GM11168 (cell line): ENCODE measurements around the gene ATP5F1D.

ENCODE experiments used
- in situ Hi-C: fragments of 300-500 bp; cut with MboI; formaldehyde crosslinking; loops from one replicate; pipeline ENCODE4 v1.12.0; 2022; ENCODE audit warnings: low sequenced_read_pairs; ENCODE audit not compliant: unreplicated experiment

Gene ATP5F1D

GRCh38 chr19:1256646-1257474 lies 15.3 kb downstream of the ATP5F1D start:
- in situ Hi-C loops, result no loop called here

- in situ Hi-C loops, result no loop called here
Observed at GRCh38 chr19:1257475-1258162, 16.1 kb downstream of the ATP5F1D start.

- in situ Hi-C loops, result no loop called here
Observed at GRCh38 chr19:1258163-1258492, 16.6 kb downstream of the ATP5F1D start.

DNA sequence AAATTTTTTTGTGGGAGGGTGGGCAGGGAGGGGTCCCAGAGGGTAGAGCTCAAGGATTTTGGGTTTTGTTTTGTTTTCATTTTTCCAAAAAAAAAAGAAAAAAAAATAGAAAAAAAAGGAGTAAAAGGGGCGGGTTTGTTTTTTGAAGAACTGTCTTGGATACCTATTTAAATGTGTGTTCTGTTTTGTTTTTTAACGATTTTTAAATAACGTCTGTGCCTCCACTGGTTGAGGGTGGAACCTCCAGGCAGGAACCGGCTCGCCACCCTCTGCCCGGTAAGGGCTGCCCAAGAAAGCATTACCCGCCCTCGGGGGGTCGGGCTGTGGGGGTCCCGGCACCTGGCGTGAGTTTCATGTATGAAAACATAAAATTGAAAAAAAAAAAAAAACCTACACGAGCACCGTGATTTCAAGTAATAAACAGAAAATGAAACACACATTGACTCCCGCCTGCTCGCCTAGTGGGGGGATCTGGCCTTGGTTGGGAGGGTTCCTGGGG lies 17.2 kb downstream of the ATP5F1D start:
- in situ Hi-C loops, result no loop called here

- in situ Hi-C loops, result no loop called here
Observed at GRCh38 chr19:1259206-1259875, 17.8 kb downstream of the ATP5F1D start.

DNA sequence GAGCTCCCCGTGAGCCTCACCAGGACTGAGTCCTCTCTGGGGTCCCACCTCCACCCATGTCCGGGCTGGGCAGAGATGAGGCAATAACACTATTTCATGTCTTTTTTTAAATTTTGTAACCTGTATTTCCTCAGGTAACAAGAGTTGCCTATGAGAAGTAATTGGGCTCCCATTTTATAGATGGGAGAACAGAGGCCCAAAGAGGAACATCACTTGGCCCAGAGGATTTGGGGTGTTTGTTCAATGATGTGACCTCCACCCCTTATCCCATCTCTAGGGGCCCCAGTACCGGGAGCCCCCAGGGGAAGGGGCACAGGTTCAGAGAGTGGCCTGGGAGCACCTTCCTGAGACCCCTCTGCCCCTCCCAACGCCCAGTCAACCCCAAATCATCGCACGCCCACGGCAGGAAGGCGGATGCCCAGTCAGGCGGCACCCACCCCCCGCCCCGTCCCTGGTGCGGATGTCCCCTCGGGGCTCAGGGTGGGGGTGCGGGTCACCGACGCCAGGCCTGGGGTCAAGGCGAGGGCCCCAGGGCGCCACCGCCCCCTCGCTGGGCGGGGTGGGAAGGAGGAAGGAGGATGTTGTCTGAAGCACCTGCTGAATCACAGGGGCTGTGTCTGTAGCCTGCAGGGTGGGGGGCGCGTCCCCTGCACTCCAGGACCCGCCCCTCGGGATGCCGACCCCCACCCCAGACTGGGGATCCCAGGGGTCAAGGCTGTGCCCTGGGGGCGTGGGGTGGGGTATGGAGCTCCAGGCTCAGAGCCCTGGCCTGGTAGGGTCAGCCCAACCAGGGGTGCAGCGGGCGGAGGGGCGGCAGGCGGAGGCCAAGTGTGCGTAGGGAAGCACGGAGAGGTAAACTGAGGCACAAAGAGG lies 18.6 kb downstream of the ATP5F1D start:
- in situ Hi-C loops, result no loop called here

- in situ Hi-C loops, result no loop called here
Observed at GRCh38 chr19:1260749-1261537, 19.4 kb downstream of the ATP5F1D start.

DNA sequence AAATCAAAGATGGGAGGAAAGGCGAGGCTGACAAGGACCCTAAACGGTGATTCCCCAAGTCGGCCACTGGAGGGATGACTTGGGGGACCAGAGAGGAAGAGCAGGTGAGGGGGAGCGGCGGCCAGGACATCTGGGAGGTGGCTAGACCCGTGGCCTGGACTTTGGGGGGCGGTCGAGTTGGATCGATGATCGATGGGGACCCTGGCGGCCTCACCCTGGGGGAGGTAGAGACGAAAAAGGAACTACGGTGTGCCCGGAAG lies 19.9 kb downstream of the ATP5F1D start:
- in situ Hi-C loops, result no loop called here

DNA sequence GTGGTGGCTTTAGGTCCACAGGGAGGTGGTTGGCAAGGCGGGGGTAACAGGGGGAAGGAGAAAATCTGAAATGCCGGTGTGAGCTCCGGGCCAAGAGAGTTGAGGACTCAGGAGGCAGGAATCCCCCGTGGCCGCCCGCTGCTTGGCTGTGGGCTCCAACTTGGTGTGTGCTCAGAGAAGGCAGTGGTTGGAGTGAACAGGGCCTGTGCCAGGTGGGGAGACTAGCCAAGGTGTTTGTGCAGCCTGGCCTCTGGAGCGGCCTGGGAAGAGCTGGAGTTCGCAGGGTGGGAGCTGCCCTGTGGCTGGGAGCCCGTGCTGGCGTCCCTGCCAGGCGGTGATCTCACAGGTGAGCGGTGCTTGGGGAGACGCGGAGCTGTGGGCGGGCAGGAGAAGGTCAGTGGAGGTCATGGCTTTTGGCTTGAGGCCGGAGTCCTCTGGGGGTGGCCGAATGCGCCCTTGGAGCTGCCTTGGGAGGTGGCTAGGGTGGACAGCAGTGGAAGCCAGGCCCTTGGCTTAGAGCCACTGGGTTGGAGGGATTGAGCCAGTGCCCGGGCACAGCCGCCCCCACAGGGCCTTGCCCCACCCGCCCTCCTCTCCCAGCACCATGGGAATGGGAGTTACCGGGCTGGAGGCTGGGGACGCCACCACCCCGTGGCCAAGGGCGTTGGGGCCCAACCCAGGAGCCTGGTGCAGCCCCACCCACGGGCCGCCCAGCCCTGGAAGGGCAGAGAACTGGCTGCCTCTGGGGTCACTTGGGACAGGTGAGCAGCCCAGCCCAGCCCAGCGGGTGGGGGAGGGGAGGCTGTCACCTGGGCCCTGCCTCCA lies 20.5 kb downstream of the ATP5F1D start:
- in situ Hi-C loops, result no loop called here

DNA sequence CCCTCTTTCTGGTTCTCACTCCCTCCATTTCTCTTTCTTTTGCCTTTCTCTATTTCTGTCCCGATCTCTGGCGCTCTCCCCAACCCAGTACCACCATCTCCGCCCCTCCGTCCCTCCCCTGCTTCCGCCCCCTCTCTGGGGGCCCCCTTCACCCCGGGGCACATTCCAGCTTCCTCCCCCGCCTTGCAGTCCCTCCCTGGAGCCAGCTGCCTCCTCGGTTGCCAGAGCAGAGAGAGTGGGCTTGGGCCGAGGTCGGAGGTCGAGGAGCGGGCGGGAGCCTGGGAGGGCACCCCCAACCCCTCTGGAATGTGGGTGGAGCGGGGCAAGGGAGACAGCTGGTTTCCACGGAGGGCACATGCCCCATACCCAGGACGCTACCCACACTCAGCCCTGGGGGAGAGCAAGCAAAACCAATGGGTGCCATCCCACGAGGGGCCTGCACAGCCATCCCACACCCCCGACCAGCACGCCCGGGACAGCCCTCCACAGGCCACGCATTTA lies 21.1 kb downstream of the ATP5F1D start:
- in situ Hi-C loops, result no loop called here

- in situ Hi-C loops, result no loop called here
Observed at GRCh38 chr19:1263188-1263587, 21.6 kb downstream of the ATP5F1D start.

DNA sequence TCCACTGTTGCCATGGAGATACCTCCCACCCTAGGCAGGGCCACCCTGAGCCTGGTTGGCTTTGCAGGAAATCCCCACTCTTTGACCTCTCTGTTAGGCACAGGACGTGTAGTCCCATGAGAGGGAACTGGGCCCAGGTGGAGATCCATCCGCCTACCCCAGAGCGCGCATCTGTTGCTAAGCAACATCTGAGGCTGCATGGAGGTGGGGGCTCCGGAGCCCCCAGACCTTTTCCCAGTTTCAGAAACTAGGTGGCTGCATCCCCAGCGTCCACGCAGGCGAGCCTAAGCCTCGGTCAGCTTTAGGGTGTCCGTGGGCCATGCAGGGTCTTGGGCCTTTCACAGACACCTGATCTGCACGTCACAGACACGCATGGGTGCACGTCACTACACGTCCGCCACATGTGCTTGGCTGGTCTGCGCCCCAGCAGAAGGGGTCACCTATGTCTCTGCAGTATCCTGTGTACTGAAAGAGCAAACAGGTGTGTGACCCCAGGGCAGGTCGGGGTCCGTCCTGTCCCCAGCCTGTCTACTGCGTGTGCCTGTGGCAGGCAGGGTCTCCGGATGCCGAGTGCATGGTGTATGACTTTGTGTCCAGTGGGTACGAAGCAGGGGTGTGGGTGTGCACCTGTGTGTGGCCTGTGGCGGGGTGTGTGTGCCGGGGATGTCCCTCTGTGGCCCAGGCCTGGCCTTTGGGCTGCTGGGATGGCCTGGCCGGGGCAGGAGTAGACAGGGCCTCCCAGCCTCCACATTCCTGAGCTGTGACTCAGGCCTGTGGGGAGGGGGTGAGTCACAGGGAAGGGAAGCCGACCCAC lies 23.5 kb downstream of the ATP5F1D start:
- in situ Hi-C loops, result no loop called here

- in situ Hi-C loops, result no loop called here
Observed at GRCh38 chr19:1265615-1266128, 24.1 kb downstream of the ATP5F1D start.

DNA sequence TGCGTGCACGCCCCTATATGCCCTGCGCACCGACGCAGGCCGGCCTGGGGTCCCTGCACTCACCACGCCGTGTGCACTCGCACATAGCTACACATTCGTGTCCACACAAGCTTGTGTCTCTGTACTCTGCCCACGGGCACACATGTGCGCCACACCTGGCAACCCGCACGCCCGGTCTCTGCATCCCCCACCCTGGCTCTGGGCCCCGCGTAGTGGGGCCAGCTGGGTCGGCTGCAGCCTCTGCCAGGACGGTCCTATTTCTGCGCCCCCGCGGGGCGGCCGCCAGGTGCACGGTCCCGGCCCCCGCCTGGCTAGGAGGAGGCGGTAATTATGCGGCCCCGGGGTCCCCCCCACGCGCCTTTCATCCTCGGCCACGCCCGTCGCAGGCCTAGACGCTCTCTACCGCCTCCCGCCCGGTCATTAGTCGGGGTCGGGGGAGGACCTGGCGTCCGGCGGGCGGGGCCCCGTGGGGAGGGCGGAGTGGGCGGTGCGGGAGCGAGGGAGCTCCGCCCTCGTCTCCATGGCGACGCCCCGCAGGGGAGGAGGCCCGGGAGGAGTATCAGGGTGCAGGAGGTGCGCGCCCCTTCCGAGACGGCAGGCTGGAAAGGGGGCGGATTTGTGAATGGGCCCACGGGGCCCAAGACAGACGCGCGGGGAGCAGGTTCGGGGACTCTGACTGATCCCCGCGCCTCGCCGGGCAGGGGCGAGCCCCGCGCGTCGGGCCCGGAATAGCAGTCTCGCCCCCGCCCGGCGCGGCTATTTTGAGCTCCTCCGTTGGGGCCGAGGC lies 24.8 kb downstream of the ATP5F1D start:
- in situ Hi-C loops, result no loop called here

GRCh38 chr19:1266916-1267476 lies 25.4 kb downstream of the ATP5F1D start:
- in situ Hi-C loops, result no loop called here

- in situ Hi-C loops, result no loop called here
Observed at GRCh38 chr19:1267477-1268225, 26.1 kb downstream of the ATP5F1D start.
